WERI-Rb-1 (cell line): Measurements from ENCODE around the gene MTMR1.

ENCODE experiments used
- DNase-seq: peaks from one replicate; pipeline ENCODE4 v3.0.0-alpha.2; 2020
- H3K27ac ChIP-seq: fragments of 250-450 bp; sonication (Bioruptor Pico); 2 replicates; pipeline ENCODE4 v1.5.1; 2020; ENCODE audit warnings: mild to moderate bottlenecking, moderate library complexity
- H3K27me3 ChIP-seq: fragments of 250-450 bp; sonication (Bioruptor Pico); 2 replicates; pipeline ENCODE4 v1.5.1; 2021; ENCODE audit warnings: mild to moderate bottlenecking, low read depth, moderate library complexity; ENCODE audit not compliant: insufficient read depth, severe bottlenecking
- H3K36me3 ChIP-seq: fragments of 250-450 bp; sonication (Bioruptor Pico); 2 replicates; pipeline ENCODE4 v1.5.1; 2020; ENCODE audit warnings: mild to moderate bottlenecking, moderate library complexity
- H3K4me3 ChIP-seq: 2 replicates; pipeline ENCODE4 v1.5.1; 2011; ENCODE audit warnings: low read depth, mild to moderate bottlenecking, control low read depth, low read length
- H3K9me3 ChIP-seq: fragments of 250-450 bp; sonication (Bioruptor Pico); 2 replicates; pipeline ENCODE4 v1.5.1; 2021; ENCODE audit warnings: mild to moderate bottlenecking, moderate library complexity; ENCODE audit not compliant: severe bottlenecking
- TF ChIP-seq, protein P1 (sequence below): IDR thresholded peaks from 2 replicates; pipeline ENCODE4 v1.5.1; 2011; ENCODE audit warnings: low read depth, mild to moderate bottlenecking, control low read depth, inconsistent platforms, low read length

Gene MTMR1

GRCh38 chrX:150775569-150776350 lies 82.6 kb downstream of the MTMR1 start:
- Histone ChIP-seq H3K4me3 (no peak overlapping the region), H3K27ac (no peak overlapping the region), H3K27me3 (peaks cover 23% of the 10 kb centered on the region), H3K36me3 (no peaks in the 10 kb centered on the region), H3K9me3 (no peaks in the 10 kb centered on the region)
- TF ChIP-seq, protein P1, sequence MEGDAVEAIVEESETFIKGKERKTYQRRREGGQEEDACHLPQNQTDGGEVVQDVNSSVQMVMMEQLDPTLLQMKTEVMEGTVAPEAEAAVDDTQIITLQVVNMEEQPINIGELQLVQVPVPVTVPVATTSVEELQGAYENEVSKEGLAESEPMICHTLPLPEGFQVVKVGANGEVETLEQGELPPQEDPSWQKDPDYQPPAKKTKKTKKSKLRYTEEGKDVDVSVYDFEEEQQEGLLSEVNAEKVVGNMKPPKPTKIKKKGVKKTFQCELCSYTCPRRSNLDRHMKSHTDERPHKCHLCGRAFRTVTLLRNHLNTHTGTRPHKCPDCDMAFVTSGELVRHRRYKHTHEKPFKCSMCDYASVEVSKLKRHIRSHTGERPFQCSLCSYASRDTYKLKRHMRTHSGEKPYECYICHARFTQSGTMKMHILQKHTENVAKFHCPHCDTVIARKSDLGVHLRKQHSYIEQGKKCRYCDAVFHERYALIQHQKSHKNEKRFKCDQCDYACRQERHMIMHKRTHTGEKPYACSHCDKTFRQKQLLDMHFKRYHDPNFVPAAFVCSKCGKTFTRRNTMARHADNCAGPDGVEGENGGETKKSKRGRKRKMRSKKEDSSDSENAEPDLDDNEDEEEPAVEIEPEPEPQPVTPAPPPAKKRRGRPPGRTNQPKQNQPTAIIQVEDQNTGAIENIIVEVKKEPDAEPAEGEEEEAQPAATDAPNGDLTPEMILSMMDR, result no peak
- DNase-seq, result no peak

GRCh38 chrX:150777328-150777992 lies 84.3 kb downstream of the MTMR1 start:
- no peak for DNase-seq
- no peaks in the 10 kb centered on the region for H3K9me3 ChIP-seq
- no peak overlapping the region for H3K4me3 ChIP-seq
- TF ChIP-seq, protein P1, result no peak
- no peaks in the 10 kb centered on the region for H3K36me3 ChIP-seq
- peaks cover 15% of the 10 kb centered on the region for H3K27me3 ChIP-seq
- H3K27ac ChIP-seq, result no peak overlapping the region

- H3K9me3 ChIP-seq, result no peaks in the 10 kb centered on the region
- H3K27me3 ChIP-seq, result peaks cover 11% of the 10 kb centered on the region
- H3K27ac ChIP-seq, result no peak overlapping the region
- DNase-seq, result no peak
- TF ChIP-seq, protein P1, result no peak
- no peak overlapping the region for H3K4me3 ChIP-seq
- H3K36me3 ChIP-seq, result no peaks in the 10 kb centered on the region
Measured at GRCh38 chrX:150779385-150779784, 86.2 kb downstream of the MTMR1 start.

- Histone ChIP-seq H3K36me3 (no peaks in the 10 kb centered on the region), H3K27me3 (peaks cover 5% of the 10 kb centered on the region), H3K9me3 (no peaks in the 10 kb centered on the region), H3K27ac (no peak overlapping the region), H3K4me3 (no peak overlapping the region)
- DNase-seq, result no peak
- TF ChIP-seq, protein P1, result no peak
Measured at GRCh38 chrX:150781677-150782076, 88.5 kb downstream of the MTMR1 start.

DNA sequence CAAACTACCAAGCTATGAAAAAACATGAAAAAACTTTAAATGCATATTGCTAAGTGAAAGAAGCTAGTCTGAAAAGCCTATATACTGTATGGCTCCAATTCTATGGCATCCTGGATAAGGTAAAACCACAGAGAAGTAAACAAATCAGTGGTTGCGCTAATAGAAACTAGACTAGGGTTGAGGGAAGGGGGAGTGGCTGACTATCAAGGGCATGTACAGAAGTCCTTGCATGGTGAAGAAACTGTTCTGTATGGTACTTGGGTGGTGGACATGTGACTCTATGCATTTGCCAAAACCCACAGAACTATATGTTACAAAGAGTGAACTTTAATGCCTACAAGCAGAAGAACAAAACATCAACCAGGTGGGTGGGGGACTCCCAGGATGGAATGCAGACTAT lies 96.8 kb downstream of the MTMR1 start:
- Histone ChIP-seq H3K4me3 (no peak overlapping the region), H3K36me3 (no peaks in the 10 kb centered on the region), H3K9me3 (no peaks in the 10 kb centered on the region), H3K27me3 (no peaks in the 10 kb centered on the region), H3K27ac (no peak overlapping the region)
- no peak for DNase-seq
- TF ChIP-seq, protein P1, result no peak
